Measurements from ENCODE around the gene ONECUT1. TPM values are rescaled to one million over a fixed set of nuclear protein-coding genes. Genes with fewer than 3 reads are reported as not detected.

Gene ONECUT1
- total and polyA plus RNA-seq, 5 donors from 2014 or later = not detected

DNA sequence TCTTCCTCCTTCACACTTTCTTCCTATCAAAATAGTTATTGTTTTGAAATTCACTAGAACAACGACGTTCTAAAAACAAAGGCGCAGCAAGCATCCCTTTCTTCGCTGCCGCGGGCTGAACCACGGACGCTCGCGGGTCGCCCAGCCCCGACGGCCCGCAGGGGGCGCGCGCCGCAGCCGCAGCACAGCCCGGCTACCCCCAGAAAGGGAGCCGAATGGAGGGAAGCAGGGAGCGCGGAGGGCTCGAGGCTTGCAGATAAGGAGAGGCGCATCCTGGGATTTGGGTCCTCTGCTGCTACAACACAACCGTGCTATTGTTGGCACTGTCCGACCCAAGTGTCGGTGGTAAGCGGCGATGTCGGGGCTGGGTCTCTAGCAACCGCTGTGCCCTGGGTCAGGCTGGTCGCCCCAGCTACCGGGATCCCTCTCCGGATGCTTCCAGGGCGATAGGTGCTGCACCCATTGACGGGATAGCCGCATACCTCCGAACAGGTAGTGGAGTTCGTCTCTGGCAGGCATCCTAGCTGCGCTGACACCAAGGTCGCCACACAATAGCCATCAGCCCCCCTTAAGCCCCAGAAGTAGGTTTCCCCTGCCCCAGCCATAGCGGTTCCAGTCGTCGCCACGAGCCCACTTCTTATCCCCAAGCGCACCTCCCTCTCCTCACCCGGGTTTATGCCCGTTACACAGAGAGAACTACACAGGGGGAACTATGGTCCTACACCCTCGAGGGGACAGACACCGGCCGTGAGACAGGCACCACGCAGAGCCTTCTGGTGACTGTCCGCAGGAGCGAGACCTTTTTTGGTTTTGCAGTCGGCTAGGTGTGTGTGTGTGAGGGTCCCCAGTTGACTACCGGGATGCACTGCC lies 6.0 kb downstream of the ONECUT1 start:
- H3K4me1 Mint-ChIP-seq = peaks cover 6 to 47% (median 20%) of the 10 kb centered on the region in 4 donors
- DNase-seq = peak in 1 of 3 donors; percentile 27
- H3K27ac Mint-ChIP-seq = no peak overlapping the region

GRCh38 chr15:52783191-52783829 lies 6.8 kb downstream of the ONECUT1 start:
- Histone ChIP-seq H3K27me3 (ENCODE audit: control insufficient read depth, insufficient read depth, low read length) (peaks cover 56% of the 10 kb centered on the region), H3K9me3 (ENCODE audit: control insufficient read depth in 2 of 2, low read length in 2 of 2) (no peaks in the 10 kb centered on the region), H3K4me3 (ENCODE audit: low read depth, low read length) (no peak overlapping the region), H3K4me1 (ENCODE audit: control insufficient read depth, insufficient read depth, low read length, poor library complexity, severe bottlenecking) (peaks cover 24% of the 10 kb centered on the region), H3K27ac (ENCODE audit: insufficient read depth, low read length, poor library complexity, severe bottlenecking) (no peak overlapping the region), H3K36me3 (ENCODE audit: control insufficient read depth, insufficient read depth, low read length) (no peaks in the 10 kb centered on the region)
- no peak for DNase-seq
- H3K4me3 Mint-ChIP-seq = peak overlapping the region in 1 of 4 donors; percentile 64
- peaks cover 98% of the 10 kb centered on the region for H3K27me3 Mint-ChIP-seq
- peaks cover 0 to 7% (median 0%) of the 10 kb centered on the region in 7 donors for H3K9me3 Mint-ChIP-seq
- H3K27ac Mint-ChIP-seq = no peak overlapping the region
- peaks cover 6 to 43% (median 20%) of the 10 kb centered on the region in 4 donors for H3K4me1 Mint-ChIP-seq
- no peak for ATAC-seq (ENCODE audit: low read depth in 2 of 2)
- no peaks in the 10 kb centered on the region for H3K36me3 Mint-ChIP-seq

More for the DNA sequence above, 6.0 kb downstream of the ONECUT1 start:
- ATAC-seq (ENCODE audit: low read depth in 2 of 2) = no peak
- Histone ChIP-seq H3K27me3 (ENCODE audit: control insufficient read depth, insufficient read depth, low read length) (peaks cover 53% of the 10 kb centered on the region), H3K9me3 (ENCODE audit: control insufficient read depth in 2 of 2, low read length in 2 of 2) (no peaks in the 10 kb centered on the region), H3K4me1 (ENCODE audit: control insufficient read depth, insufficient read depth, low read length, poor library complexity, severe bottlenecking) (peaks cover 31% of the 10 kb centered on the region), H3K36me3 (ENCODE audit: control insufficient read depth, insufficient read depth, low read length) (no peaks in the 10 kb centered on the region), H3K27ac (ENCODE audit: insufficient read depth, low read length, poor library complexity, severe bottlenecking) (no peak overlapping the region), H3K4me3 (ENCODE audit: low read depth, low read length) (no peak overlapping the region)
- Mint-ChIP-seq H3K36me3 (no peaks in the 10 kb centered on the region), H3K4me3 (peak overlapping the region in 1 of 4 donors; percentile 57), H3K27me3 (peaks cover 98% of the 10 kb centered on the region), H3K9me3 (peaks cover 0 to 7% (median 0%) of the 10 kb centered on the region in 7 donors)

DNA sequence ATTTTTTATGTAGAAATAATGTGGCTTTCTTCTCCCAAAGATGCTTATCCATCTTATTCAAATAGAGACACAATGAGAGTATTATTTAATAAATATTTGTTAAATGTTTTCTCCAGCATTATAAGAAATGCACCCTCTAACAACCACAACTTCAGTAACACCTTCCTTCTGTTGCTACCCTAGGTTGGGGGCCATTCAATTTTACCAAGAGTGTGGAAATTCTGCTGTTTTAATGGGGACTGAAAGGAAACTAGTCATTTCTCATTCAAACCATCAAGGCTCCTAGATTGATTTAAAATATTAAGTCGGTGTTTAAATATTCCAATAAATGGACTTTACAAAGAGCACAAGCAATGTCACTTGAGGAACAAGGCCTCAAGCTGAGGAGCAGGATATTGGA lies 7.6 kb downstream of the ONECUT1 start:
- no peak for DNase-seq
- H3K4me1 Mint-ChIP-seq = peaks cover 6 to 38% (median 20%) of the 10 kb centered on the region in 4 donors
- no peak overlapping the region for H3K4me3 Mint-ChIP-seq
- H3K27ac ChIP-seq (ENCODE audit: insufficient read depth, low read length, poor library complexity, severe bottlenecking) = no peak overlapping the region
- peaks cover 0 to 7% (median 0%) of the 10 kb centered on the region in 7 donors for H3K9me3 Mint-ChIP-seq
- H3K27ac Mint-ChIP-seq = peak overlapping the region in 1 of 3 donors; percentile 33
- peaks cover 55% of the 10 kb centered on the region for H3K27me3 ChIP-seq (ENCODE audit: control insufficient read depth, insufficient read depth, low read length)
- H3K4me3 ChIP-seq (ENCODE audit: low read depth, low read length) = no peak overlapping the region
- peaks cover 21% of the 10 kb centered on the region for H3K4me1 ChIP-seq (ENCODE audit: control insufficient read depth, insufficient read depth, low read length, poor library complexity, severe bottlenecking)
- no peak for ATAC-seq (ENCODE audit: low read depth in 2 of 2)
- H3K36me3 ChIP-seq (ENCODE audit: control insufficient read depth, insufficient read depth, low read length) = no peaks in the 10 kb centered on the region
- H3K36me3 Mint-ChIP-seq = no peaks in the 10 kb centered on the region
- peaks cover 95% of the 10 kb centered on the region for H3K27me3 Mint-ChIP-seq
- no peaks in the 10 kb centered on the region for H3K9me3 ChIP-seq (ENCODE audit: control insufficient read depth in 2 of 2, low read length in 2 of 2)

DNA sequence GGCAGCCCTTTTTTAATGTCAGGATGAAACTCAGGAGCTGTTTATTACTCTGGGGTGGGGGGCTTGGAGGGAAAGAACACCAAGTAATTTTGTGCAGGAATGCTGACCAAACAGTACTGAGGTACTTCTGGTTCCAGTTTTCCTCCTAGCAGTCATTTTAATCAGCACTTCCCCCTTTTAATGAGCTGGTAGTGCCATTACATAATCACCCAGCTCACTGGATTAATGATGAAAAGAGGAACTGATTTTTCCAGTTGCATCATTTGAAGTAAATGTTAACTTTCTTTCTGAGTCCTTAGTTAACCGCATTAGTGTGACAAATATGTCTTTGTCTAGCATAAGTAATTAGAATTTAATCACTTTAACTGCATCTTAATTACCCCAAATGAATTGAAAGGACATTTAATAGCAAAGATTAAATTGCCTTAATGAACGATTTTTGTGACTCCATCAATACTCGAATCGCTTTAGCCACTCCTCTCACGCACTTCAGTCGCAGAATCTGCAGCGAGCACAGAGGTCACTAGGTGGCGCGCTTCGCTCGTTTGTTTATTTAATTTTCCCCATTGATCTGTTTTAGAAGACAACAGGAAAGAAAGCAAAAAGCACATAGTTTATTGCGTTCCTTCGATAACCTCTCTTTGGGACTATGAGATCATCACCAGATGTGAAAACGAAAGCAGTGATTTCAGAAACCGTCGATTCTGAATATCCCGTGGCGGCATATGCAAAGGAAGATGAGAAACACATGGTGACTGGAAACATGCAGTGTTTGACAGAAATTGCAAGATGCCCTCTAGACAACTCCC lies 9.8 kb downstream of the ONECUT1 start:
- Mint-ChIP-seq H3K27ac (no peak overlapping the region), H3K27me3 (peaks cover 93% of the 10 kb centered on the region), H3K4me3 (peak overlapping the region in 3 of 4 donors; percentile 1 to 76 (median 75)), H3K9me3 (peaks cover 0 to 5% (median 0%) of the 10 kb centered on the region in 7 donors), H3K4me1 (peaks cover 6 to 25% (median 16%) of the 10 kb centered on the region in 4 donors), H3K36me3 (no peaks in the 10 kb centered on the region)
- Histone ChIP-seq H3K4me1 (ENCODE audit: control insufficient read depth, insufficient read depth, low read length, poor library complexity, severe bottlenecking) (peaks cover 16% of the 10 kb centered on the region), H3K9me3 (ENCODE audit: control insufficient read depth in 2 of 2, low read length in 2 of 2) (no peaks in the 10 kb centered on the region), H3K27me3 (ENCODE audit: control insufficient read depth, insufficient read depth, low read length) (peaks cover 58% of the 10 kb centered on the region), H3K4me3 (ENCODE audit: low read depth, low read length) (peak overlapping the region; percentile 68), H3K36me3 (ENCODE audit: control insufficient read depth, insufficient read depth, low read length) (no peaks in the 10 kb centered on the region), H3K27ac (ENCODE audit: insufficient read depth, low read length, poor library complexity, severe bottlenecking) (no peak overlapping the region)
- DNase-seq = peak; percentile 46 to 77 (median 62)
- ATAC-seq (ENCODE audit: low read depth in 2 of 2) = peak; percentile 61 to 62

GRCh38 chr15:52778457-52778856 lies 11.7 kb downstream of the ONECUT1 start:
- peaks cover 91% of the 10 kb centered on the region for H3K27me3 Mint-ChIP-seq
- peaks cover 6 to 19% (median 12%) of the 10 kb centered on the region in 4 donors for H3K4me1 Mint-ChIP-seq
- H3K27me3 ChIP-seq (ENCODE audit: control insufficient read depth, insufficient read depth, low read length) = peaks cover 57% of the 10 kb centered on the region

DNA sequence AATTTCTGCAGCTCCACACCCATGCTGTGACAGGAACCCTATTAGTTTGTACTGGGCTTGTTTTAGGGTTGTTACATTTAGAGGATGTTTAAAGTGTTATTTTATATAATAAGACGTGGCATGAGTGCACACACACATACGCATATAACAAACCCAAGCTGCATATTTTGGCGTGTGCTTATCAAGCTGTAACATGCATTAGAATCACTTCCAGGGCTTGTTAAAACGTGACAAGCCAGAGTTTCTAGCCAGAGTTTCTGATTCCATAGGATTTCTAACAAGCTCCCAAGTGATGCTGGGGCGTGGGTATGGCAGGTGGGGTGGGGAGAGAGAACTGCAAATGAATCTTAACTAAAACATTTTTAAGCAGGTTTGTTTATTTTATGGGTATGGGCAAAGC lies 17.4 kb downstream of the ONECUT1 start:
- Histone ChIP-seq H3K27ac (ENCODE audit: insufficient read depth, low read length, poor library complexity, severe bottlenecking) (no peak overlapping the region), H3K36me3 (ENCODE audit: control insufficient read depth, insufficient read depth, low read length) (no peaks in the 10 kb centered on the region), H3K27me3 (ENCODE audit: control insufficient read depth, insufficient read depth, low read length) (peaks cover 37% of the 10 kb centered on the region), H3K4me3 (ENCODE audit: low read depth, low read length) (no peak overlapping the region), H3K9me3 (ENCODE audit: control insufficient read depth in 2 of 2, low read length in 2 of 2) (no peaks in the 10 kb centered on the region), H3K4me1 (ENCODE audit: control insufficient read depth, insufficient read depth, low read length, poor library complexity, severe bottlenecking) (no peaks in the 10 kb centered on the region)
- no peak for ATAC-seq (ENCODE audit: low read depth in 2 of 2)
- Mint-ChIP-seq H3K36me3 (no peaks in the 10 kb centered on the region), H3K27ac (no peak overlapping the region), H3K9me3 (no peaks in the 10 kb centered on the region), H3K4me1 (no peaks in the 10 kb centered on the region), H3K27me3 (peaks cover 84% of the 10 kb centered on the region), H3K4me3 (no peak overlapping the region)
- DNase-seq = no peak

More at GRCh38 chr15:52778457-52778856, 11.7 kb downstream of the ONECUT1 start:
- Mint-ChIP-seq H3K4me3 (no peak overlapping the region), H3K36me3 (no peaks in the 10 kb centered on the region), H3K27ac (no peak overlapping the region), H3K9me3 (peaks cover 0 to 4% (median 0%) of the 10 kb centered on the region in 7 donors)
- Histone ChIP-seq H3K9me3 (ENCODE audit: control insufficient read depth in 2 of 2, low read length in 2 of 2) (no peaks in the 10 kb centered on the region), H3K27ac (ENCODE audit: insufficient read depth, low read length, poor library complexity, severe bottlenecking) (no peak overlapping the region), H3K36me3 (ENCODE audit: control insufficient read depth, insufficient read depth, low read length) (no peaks in the 10 kb centered on the region), H3K4me1 (ENCODE audit: control insufficient read depth, insufficient read depth, low read length, poor library complexity, severe bottlenecking) (peaks cover 6% of the 10 kb centered on the region), H3K4me3 (ENCODE audit: low read depth, low read length) (no peak overlapping the region)
- ATAC-seq (ENCODE audit: low read depth in 2 of 2) (no peak), DNase-seq (no peak)

DNA sequence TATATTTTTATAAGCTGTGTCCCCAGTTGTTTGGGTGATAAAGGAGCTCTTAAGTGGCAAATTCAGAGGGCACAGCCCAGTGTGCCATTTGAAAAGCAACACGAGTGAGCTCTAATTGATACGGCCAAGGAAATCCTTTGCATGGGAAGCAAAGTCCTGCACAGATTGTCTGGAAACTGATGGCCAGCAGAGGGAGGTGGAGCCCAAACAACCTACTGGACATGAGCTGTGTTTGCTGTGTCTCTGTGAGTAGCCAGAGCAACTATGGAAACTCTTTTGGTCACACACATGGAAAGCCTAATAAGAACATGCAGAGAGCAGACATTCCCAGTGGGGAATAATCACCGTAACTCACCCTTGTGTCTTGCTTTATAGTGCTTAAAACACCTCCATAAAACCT lies 24.4 kb downstream of the ONECUT1 start:
- H3K27me3 Mint-ChIP-seq = peaks cover 51% of the 10 kb centered on the region
- no peak for ATAC-seq (ENCODE audit: low read depth in 2 of 2)

More for the DNA sequence above, 24.4 kb downstream of the ONECUT1 start:
- Histone ChIP-seq H3K36me3 (ENCODE audit: control insufficient read depth, insufficient read depth, low read length) (no peaks in the 10 kb centered on the region), H3K4me3 (ENCODE audit: low read depth, low read length) (no peak overlapping the region), H3K4me1 (ENCODE audit: control insufficient read depth, insufficient read depth, low read length, poor library complexity, severe bottlenecking) (no peaks in the 10 kb centered on the region), H3K27me3 (ENCODE audit: control insufficient read depth, insufficient read depth, low read length) (peaks cover 39% of the 10 kb centered on the region), H3K27ac (ENCODE audit: insufficient read depth, low read length, poor library complexity, severe bottlenecking) (no peak overlapping the region), H3K9me3 (ENCODE audit: control insufficient read depth in 2 of 2, low read length in 2 of 2) (no peaks in the 10 kb centered on the region)
- H3K36me3 Mint-ChIP-seq = no peaks in the 10 kb centered on the region
- no peak overlapping the region for H3K4me3 Mint-ChIP-seq
- no peaks in the 10 kb centered on the region for H3K9me3 Mint-ChIP-seq
- no peaks in the 10 kb centered on the region for H3K4me1 Mint-ChIP-seq
- no peak for DNase-seq
- peak overlapping the region in 1 of 3 donors; percentile 5 for H3K27ac Mint-ChIP-seq
